ENCODE measurements around the gene SPRING1. TPM values are rescaled to one million over a fixed set of nuclear protein-coding genes. Genes with fewer than 3 reads are reported as not detected.
A peak's percentile ranks its signal among the peaks of the same experiment; 100 is the strongest.

The SPRING1 gene
- total RNA-seq, 4 donors from 2014 or later = 22.3 to 40.3 (median 35.1) TPM

- no peak for DNase-seq
- in situ Hi-C loops (cut with MboI; ENCODE audit: low pct_ligation_motif_present in 1 of 4, low pct_unique_long_range_greater_than_20kb in 1 of 4, low sequenced_read_pairs in 3 of 4) (no loop called here), intact Hi-C loops (cut with DNase I; ENCODE audit: low total_unique reads) (no loop called here)
- Histone ChIP-seq H3K4me3 (no peak overlapping the region), H3K4me1 (no peaks in the 10 kb centered on the region), H3K36me3 (no peaks in the 10 kb centered on the region), H3K9me3 (no peaks in the 10 kb centered on the region), H3K27ac (no peak overlapping the region), H3K27me3 (no peaks in the 10 kb centered on the region)
- TF ChIP-seq EP300 (IDR thresholded peaks at IDR 0.05; ENCODE audit: low read depth) = no peak
- TF ChIP-seq, protein P1, sequence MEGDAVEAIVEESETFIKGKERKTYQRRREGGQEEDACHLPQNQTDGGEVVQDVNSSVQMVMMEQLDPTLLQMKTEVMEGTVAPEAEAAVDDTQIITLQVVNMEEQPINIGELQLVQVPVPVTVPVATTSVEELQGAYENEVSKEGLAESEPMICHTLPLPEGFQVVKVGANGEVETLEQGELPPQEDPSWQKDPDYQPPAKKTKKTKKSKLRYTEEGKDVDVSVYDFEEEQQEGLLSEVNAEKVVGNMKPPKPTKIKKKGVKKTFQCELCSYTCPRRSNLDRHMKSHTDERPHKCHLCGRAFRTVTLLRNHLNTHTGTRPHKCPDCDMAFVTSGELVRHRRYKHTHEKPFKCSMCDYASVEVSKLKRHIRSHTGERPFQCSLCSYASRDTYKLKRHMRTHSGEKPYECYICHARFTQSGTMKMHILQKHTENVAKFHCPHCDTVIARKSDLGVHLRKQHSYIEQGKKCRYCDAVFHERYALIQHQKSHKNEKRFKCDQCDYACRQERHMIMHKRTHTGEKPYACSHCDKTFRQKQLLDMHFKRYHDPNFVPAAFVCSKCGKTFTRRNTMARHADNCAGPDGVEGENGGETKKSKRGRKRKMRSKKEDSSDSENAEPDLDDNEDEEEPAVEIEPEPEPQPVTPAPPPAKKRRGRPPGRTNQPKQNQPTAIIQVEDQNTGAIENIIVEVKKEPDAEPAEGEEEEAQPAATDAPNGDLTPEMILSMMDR (IDR thresholded peaks at IDR 0.05) = peak in 1 of 5 experiments; percentile 8
- WGBS, 2 donors (ENCODE audit: low coverage in 1 of 2) = 40 to 63% methylated on average over 1 to 4 of the region's 4 CpGs
Observed at GRCh38 chr12:116773276-116773731, 35.4 kb upstream of the SPRING1 start.

DNA sequence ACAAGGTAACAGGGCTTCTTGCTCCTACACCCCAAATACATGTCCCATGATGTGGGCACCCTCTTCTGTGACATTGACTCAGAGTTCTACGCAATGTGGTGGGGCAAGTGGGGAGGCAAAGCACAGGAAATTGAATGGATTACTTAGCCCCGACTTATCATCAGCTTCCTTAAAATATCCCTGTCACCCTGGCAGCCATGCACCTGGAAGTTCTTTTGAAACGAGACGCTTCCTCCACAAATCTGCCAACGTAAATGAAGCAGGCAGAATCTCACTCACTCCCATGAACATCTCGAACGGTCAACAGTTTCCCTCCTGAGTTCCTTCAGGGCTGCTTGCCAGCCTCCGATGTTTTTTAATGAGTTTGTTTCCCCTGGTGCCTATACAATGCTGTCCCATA is 33.8 kb upstream of the SPRING1 start:
- no peak for DNase-seq
- Histone ChIP-seq H3K4me1 (no peaks in the 10 kb centered on the region), H3K27ac (no peak overlapping the region), H3K27me3 (no peaks in the 10 kb centered on the region), H3K9me3 (no peaks in the 10 kb centered on the region), H3K4me3 (no peak overlapping the region), H3K36me3 (no peaks in the 10 kb centered on the region)
- WGBS, 2 donors (ENCODE audit: low coverage in 1 of 2) = 82 to 87% methylated on average over 7 to 8 of the region's 8 CpGs
- TF ChIP-seq, protein P1 (IDR thresholded peaks at IDR 0.05) = no peak
- TF ChIP-seq EP300 (IDR thresholded peaks at IDR 0.05; ENCODE audit: low read depth) = no peak
- TF ChIP-seq POLR2A (IDR thresholded peaks at IDR 0.05) = no peak
- no peak for TF ChIP-seq POLR2AphosphoS5 (IDR thresholded peaks at IDR 0.05)
- in situ Hi-C loops (cut with MboI; ENCODE audit: low pct_ligation_motif_present in 1 of 4, low pct_unique_long_range_greater_than_20kb in 1 of 4, low sequenced_read_pairs in 3 of 4) (no loop called here), intact Hi-C loops (cut with DNase I; ENCODE audit: low total_unique reads) (no loop called here)

- Histone ChIP-seq H3K9me3 (no peaks in the 10 kb centered on the region), H3K4me3 (no peak overlapping the region), H3K36me3 (no peaks in the 10 kb centered on the region), H3K27me3 (no peaks in the 10 kb centered on the region), H3K27ac (no peak overlapping the region), H3K4me1 (no peaks in the 10 kb centered on the region)
- intact Hi-C loops (cut with DNase I; ENCODE audit: low total_unique reads) (no loop called here), in situ Hi-C loops (cut with MboI; ENCODE audit: low pct_ligation_motif_present in 1 of 4, low pct_unique_long_range_greater_than_20kb in 1 of 4, low sequenced_read_pairs in 3 of 4) (no loop called here)
- TF ChIP-seq EP300 (IDR thresholded peaks at IDR 0.05; ENCODE audit: low read depth) (no peak), POLR2A (IDR thresholded peaks at IDR 0.05) (no peak), POLR2AphosphoS5 (IDR thresholded peaks at IDR 0.05) (no peak)
- TF ChIP-seq, protein P1 (IDR thresholded peaks at IDR 0.05) = no peak
- DNase-seq = no peak
- WGBS, 2 donors (ENCODE audit: low coverage in 1 of 2) = 90 to 100% methylated on average over 1 to 3 of the region's 3 CpGs
Observed at GRCh38 chr12:116766746-116767145, 28.9 kb upstream of the SPRING1 start.

DNA sequence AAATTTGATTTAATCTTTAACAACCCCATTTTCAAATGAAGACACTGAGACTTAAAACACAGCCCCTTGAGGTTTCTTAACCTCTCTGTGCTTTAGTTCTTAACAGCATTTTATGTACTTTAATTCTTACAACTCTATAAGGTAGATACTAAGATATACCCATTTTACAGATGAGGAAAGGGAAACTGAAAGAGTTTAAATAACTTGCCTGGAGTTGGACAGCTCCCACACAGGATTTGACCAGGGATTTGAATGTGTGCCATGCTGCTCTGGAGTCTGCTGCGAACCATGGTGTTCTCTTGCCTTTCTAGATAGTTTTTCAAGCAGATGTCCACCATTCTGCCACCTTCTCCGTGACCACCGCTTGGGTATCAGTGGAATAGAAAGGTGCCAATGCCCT is 28.4 kb upstream of the SPRING1 start:
- Histone ChIP-seq H3K27ac (no peak overlapping the region), H3K4me1 (no peaks in the 10 kb centered on the region), H3K36me3 (no peaks in the 10 kb centered on the region), H3K4me3 (no peak overlapping the region), H3K9me3 (no peaks in the 10 kb centered on the region), H3K27me3 (no peaks in the 10 kb centered on the region)
- intact Hi-C loops (cut with DNase I; ENCODE audit: low total_unique reads) = no loop called here
- TF ChIP-seq POLR2A (IDR thresholded peaks at IDR 0.05) (no peak), EP300 (IDR thresholded peaks at IDR 0.05; ENCODE audit: low read depth) (no peak), POLR2AphosphoS5 (IDR thresholded peaks at IDR 0.05) (no peak)
- TF ChIP-seq, protein P1 (IDR thresholded peaks at IDR 0.05) = no peak
- no peak for DNase-seq
- in situ Hi-C loops (cut with MboI; ENCODE audit: low pct_ligation_motif_present in 1 of 4, low pct_unique_long_range_greater_than_20kb in 1 of 4, low sequenced_read_pairs in 3 of 4) = no loop called here
- 90 to 100% methylated on average over 1 to 3 of the region's 3 CpGs for WGBS, 2 donors (ENCODE audit: low coverage in 1 of 2)

Data from transverse colon (tissue), 4 donors.